ENCODE data around the gene TBC1D9.

GRCh38 chr4:140799686-140800225, 43.6 kb upstream of the TBC1D9 start:
- TF ChIP-seq CTCF (IDR thresholded peaks at IDR 0.05; ENCODE audit: low read length) (no peak), EZH2 (IDR thresholded peaks at IDR 0.05; ENCODE audit: borderline replicate concordance, low read length) (no peak)
